ENCODE results near the gene FOXN3.

DNA sequence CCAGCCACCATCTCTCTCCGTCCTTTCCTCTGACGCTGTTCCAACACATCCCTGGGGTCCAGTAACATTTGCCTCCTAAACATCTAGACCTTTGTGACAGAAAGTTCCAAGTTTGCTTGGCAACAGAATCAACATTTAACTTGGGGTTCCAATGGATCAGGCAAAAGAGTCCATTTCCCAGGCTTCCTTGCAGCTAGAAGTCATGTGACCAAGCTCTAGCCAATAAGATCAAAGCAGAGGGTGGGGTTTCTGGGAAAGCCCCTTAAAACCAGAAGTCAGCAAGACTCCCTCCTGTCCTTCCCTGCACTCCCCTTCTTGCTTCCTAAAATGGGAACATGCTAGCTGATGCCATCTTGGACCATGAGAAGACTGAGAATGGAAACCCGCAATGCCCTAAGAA is 14.7 kb downstream of the FOXN3 start:
- TF ChIP-seq POLR2A (IDR thresholded peaks at IDR 0.05), result no peak
- TF ChIP-seq, protein P1, sequence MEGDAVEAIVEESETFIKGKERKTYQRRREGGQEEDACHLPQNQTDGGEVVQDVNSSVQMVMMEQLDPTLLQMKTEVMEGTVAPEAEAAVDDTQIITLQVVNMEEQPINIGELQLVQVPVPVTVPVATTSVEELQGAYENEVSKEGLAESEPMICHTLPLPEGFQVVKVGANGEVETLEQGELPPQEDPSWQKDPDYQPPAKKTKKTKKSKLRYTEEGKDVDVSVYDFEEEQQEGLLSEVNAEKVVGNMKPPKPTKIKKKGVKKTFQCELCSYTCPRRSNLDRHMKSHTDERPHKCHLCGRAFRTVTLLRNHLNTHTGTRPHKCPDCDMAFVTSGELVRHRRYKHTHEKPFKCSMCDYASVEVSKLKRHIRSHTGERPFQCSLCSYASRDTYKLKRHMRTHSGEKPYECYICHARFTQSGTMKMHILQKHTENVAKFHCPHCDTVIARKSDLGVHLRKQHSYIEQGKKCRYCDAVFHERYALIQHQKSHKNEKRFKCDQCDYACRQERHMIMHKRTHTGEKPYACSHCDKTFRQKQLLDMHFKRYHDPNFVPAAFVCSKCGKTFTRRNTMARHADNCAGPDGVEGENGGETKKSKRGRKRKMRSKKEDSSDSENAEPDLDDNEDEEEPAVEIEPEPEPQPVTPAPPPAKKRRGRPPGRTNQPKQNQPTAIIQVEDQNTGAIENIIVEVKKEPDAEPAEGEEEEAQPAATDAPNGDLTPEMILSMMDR (IDR thresholded peaks at IDR 0.05), result no peak
